T-helper 2 cell (primary cell): ENCODE results near the gene CELF4.
"Not testable (repeated sequence)": the region's sequence is repeated elsewhere in the genome, so short reads cannot be mapped to it uniquely, and the experiment has no call there.

ENCODE experiments used
- DNase-seq, 5 experiments: peaks; one replicate each; pipeline versions ENCODE4 v3.0.0 to v3.0.0-alpha.2; 2012 to 2022

The CELF4 gene

DNA sequence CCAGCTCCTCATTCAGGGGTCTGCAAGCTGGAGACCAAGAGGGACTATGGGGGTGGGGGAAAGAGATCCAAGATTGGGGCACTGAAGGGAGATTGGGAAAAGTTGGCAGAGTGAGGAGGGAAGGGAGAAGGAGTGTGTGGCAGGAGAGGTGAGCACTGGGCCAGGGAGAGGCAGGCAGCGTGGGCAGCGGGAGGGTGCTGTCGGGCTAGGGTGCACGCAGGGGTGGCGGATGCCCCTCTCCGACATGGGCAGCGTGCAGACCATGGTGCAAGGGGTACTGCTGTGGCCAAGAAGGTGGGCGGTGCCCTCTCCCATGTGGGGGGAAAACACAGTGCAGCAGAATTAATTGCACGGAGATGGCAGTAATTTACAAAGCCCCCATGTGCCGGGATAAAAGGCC is 74.1 kb downstream of the CELF4 start:
- DNase-seq = no peak

DNA sequence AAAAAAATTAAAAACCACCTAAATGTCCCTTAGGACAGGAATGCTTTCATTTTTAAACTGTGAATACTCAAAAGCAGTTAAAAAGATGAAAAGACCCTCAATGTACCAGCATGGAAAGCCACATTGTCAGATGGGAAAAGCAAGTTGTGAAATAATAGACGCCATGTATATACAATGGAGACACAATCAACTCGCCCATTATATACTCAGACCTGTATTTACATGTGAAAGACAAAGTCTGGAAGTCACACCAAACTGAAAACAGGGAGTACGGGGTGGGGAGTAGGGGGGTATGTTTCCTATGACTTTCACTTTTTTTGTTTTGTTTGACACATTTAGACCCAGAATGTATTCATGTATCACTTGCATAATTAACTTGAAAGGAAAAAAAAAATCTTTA is 75.6 kb downstream of the CELF4 start:
- DNase-seq = no peak

DNA sequence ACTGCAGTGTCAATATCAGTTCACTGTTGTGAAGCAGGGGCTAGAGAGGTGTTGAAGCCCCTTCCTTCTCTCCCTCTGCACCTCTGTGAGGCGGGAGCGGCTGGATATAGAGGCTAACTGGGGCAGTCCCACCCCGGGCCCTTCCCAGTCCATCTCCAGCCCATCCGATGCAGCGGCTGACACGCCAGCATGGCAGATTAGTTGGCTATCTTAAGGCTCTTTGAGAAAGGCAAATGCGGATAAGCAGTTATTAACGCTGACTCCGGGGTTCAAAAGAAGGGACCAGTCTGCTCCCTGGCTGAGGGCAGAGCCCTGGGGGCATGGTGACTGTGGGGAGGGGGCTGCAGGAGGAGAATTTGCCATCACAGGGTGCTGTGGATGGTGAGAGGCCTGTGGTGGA is 76.6 kb downstream of the CELF4 start:
- DNase-seq = no peak

DNA sequence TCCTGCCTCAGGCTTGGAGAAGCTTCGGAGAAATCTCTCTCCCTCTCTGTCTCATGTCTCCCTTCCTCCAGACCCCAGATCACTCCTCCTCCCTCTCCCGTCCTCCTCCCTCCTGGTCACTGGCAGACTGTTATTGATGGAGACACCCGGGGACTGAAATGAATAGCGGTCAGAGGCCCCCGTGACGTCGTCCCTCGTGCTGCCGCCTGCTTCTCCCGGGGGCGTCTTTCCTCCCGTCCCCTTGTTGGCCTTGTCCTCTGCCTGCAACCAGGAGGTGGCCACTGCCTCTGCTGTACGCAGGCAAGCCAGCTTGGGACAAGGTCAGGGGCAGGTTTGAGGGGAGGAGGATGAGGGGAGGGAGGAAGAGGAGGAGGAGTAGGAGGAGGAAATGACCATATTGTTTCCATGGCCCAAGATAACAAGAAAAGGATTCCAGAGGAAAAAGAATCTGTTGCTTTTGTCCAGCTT is 78.2 kb downstream of the CELF4 start:
- no peak for DNase-seq

DNA sequence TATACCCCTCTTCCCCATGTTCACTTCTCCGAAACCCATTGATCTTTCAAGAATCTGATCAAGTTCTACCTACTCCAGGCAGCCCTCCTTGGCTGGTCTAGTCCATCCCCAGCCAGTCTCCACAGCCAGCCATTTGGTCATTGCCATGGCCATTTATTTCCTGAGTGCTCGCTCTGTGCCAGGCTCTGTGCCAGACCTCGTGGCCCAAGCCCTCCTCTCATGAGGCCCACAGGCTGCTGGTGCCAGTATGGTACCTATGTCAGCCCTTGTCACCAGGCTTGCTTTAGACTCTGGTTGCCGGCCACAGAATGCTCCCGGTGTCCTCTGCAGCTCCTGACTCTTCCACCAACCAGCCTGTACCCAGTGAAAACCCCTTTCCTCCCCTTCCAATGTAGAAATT is 78.8 kb downstream of the CELF4 start:
- no peak for DNase-seq

DNA sequence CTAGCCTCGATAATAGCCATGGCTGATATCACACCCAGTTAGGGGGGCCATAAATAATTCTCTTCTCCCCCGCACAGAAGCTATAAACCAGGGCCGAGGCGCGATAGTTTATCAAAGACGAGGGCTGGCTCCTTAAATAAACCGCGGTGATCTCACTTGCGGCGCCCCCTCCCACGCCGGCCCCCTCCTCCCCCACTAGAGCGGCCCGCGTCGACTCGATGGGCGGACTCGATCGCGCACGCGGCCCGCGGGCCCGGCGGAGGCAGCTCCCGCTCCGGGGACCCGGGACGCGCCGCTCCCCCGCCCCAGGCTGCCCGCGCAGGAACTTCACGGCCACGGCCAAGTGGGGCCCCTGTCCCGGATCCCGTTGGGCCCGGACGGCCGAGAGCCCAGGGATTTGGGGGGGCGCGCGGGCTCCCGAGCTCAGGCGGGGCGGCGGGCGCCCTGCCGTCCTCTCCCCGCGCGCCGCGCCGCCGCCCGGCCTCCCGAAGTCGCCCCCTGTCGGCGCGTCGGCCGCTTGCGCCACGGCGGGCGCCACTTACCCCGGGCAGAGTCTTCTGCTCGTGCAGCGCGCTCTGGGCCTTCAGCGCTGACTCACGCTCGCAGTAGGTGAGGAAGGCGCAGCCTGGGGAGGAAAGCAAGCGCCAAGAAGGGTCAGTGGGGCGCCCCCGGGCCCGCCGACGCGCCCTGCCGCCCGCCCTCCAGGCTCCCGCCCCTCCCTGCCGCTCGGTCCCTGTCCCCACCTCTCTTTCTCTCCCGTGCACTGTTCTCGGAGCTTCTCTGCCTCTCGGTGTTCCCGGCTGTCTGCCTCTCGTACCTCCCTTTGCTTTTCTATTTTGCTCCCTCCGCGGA is 80.4 kb downstream of the CELF4 start:
- peak in 1 of 5 experiments; percentile 45 for DNase-seq

DNA sequence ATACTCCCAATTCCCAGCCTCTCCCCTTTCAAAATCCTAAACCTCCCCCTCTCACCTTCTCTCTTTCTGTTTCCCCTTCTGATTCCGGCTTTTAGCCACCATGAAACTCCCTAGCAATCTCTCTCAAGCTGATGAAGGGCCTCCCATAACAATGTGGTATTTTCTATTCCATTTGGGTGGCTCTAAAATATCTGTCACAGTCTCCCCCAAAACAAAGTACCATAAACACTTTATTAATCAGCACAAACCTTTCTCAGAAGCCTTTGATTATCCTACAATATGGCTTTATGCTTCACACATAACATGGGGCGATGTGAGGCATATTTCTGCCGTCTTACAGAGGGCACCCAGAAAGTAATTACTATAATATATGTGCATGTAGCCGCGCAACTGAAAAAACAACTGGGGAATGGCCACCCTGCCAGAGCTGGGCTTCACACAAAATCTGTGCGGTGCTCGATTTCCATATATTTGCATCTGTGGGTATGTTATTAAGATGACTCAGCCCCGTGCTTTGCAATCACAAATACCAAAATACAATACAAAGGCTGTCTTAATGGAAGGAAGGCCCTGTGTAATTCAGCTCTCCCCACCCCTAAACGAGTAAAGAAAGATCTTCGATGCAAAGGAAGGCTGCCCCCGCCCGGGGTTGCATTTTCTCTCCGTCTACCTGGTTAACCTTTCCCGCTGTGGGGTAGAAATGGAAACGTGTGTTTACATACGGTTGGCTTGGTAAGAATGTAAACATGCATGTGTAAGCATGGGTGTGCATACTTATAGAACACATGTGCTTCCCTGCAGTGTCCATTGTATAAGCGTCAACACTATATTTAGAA is 81.4 kb downstream of the CELF4 start:
- no peak for DNase-seq

DNA sequence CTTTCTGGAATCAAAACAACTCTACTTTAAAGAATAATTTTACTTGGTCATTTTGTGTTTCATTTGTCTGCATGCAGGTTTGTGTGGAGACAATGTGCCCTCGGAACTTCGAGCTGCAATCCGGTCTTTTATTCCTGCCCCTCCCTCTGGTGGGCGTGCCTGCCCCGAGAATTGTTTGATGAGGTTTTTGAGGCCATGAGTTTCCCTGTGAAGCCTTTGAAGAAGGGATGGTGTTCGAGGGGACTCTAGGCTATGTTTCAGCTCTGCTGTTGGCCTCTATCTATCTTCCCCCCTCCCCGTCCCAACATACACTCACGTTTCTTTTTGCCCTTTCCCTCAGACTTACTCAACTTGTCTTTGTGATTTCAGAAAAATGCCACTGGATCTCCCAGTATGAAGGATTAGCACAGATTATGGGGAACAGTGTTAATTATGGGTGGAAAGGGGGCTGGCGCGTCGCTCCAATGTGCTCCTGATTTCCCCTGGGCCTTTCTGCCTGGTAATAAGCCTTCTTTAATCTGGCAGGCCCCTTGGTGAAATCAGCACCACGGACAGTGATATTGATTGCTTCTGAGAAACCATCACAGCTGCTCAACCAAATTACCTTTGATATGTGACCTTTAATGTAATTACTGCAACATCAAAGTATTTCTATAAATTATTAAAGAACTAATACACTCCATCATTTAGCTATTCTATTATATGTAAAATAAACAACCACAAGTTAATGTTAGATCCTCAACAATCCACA is 82.2 kb downstream of the CELF4 start:
- peak in 1 of 5 experiments; percentile 25 for DNase-seq

DNA sequence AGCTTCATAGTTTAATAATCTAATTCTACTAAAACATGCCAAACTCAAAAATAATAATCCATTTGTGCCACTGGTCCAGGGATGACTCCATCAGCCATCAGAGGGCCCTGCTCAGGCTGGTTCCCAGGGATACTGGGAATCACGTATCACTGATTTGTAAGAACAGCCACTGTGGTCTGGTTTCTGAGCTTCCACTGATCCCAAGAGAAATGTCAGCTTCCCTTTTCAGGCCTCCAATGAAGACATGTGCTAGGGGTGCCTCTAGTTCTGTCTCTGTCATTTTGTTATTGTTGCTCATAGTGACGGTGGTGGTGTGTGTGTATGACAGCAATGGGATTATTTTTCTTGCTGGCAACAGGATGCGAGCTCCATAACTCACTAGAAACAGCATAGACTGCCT is 83.2 kb downstream of the CELF4 start:
- DNase-seq = no peak

DNA sequence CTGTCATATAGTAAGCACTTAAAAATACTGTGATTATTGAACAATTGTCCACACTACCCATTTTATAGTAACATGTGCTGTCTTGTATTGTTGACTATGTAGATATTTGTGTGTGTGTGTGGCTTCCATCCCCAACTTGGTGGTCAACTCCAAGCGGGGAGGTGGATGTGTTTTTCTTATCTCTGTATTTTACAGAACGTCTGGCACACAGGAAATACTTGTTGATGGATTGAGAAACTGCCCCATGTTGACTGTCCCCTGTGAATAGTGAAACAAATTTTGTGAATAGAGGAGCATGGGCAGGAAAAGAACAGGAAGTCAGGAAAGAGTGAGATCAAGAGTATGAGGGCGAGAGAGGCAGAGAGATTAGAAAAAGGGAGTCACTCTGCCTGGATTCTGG is 83.6 kb downstream of the CELF4 start:
- DNase-seq = no peak

DNA sequence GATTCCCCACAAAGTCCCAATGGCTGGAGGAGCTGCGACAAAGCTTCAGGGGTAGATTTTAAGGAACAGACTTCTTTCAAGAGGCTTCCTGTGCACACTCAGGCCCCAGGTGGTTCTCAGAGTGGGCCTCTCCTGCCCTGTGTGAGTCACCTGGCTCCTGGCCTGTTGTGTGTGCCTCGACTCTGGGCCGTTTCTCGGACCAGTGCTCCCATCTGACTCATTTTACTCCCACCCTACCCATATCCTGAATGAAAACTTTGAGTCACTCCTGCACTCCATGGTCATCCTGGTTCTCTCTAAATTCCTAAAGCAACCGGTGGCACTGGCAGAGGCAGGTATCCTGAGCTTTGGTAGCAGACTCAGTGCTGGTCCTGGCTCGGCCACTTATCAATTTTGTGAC is 84.1 kb downstream of the CELF4 start:
- no peak for DNase-seq

DNA sequence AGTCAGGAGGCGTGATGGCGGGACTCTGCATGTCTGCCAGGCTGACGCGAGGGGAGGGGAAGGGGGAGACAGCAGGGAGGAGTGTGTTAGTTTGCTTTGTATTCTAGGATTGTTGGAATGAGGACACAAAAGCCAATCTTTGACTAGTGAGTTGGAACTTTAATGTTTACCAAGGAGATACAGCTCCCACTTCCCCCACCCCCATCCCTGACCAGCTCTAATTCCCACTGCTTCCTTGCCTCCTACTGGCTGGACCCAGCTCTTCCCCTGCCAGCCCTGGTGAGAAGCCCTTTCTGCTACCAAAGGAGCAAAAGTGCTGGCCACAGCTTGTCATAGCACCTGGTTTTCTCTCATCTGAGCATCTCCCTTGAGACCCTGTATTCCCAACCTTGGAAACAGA is 84.5 kb downstream of the CELF4 start:
- no peak for DNase-seq

DNA sequence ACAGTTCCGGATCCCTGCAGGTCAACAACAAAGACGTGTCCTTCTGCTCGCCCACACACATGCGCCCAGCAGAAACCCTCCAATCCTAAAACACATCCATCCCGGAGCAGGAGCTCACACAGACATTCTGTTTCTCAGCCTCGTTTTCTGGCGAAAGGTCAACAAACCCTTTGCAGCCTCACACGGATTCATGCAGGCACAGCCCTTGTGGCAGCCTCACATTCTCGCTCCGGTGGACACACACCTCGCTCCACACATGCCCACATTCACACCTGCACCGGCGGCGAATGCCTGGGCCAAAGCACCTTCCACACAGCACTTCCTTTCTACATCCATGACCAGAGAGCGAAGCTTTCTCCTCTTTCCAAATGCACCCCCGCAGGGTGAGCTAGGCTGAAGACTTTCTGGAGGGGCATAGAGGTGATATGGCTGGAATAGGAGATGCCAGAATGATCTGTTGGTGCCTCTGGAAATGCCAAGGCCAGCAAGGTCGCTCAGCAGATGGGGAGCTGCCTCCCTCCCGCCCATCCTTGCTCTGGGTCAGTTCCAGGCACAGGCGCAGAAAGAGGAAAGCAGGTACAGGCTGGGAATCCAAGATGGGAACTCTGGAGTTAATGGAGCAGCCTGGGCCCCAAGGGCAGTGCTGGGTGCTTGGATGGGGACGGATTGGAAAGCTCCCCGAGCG is 88.8 kb downstream of the CELF4 start:
- DNase-seq = no peak

DNA sequence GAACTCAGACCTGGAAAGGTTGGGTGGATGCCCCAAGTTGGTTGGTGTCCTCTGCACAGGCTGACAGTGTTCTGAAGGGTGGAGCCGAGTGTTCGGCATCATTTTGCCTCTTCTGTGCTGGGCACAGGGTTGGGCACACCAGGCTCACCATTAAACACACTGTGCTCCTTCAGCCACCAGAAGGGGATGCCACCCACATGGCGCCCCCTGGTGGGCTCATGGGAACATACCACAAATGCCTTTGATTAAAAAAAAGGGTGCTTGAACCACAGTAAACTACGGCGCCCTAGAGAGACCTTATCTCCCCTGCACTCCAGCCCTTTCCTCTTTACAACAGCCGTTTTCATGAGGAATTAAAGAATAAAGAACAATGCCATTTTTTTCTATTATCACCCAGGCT is 89.4 kb downstream of the CELF4 start:
- peak in 1 of 5 experiments; percentile 35 for DNase-seq

DNA sequence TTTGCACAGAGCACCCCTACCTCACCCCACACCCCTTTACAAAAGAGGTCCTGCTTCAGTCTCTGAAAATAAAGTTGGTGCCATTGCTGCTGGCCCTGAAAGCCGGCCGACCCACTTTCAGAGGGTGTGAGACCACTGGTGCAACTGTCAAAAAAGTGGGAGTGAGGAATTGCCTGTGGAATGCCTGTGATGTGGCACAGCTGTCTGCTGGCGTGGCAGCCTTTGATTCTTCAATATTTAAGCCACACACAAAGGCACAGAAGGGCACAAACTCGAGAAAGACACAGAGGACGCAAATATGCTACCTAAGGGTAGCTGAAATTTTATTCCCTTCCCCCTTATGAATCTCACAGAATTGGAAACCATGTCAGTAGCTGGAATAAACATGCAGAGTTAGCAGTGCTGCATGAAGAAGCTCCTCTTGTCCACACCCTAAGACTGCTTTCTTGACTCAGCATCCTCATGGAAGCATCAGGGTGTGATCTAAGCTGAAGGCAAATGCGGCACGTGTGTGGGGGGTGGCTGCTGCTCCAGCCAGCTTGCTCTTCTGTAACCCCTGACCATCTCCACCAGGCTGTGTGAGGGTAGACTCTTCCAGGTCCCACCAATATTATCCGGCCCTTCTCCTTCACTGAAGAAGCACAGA is 92.3 kb downstream of the CELF4 start:
- no peak for DNase-seq

DNA sequence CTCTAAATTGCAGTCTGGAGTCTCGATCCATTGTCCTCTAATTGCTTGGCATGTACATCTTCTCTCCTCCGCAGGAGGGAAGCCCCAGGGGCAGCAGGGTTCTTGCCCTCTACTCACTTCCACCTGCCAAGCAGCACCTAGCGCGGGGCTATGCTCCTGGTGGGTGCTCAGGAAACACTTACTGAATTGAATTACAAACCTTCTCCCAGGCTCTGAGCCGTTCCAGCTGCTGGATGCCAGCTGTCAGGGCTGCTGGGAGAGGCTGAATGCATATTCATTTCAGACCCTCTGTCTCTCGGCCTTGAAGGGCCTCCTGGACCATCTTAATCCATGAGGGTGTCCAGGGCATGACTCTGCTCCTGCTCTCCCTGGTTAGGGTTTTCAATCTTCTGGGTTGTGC is 94.0 kb downstream of the CELF4 start:
- no peak for DNase-seq

DNA sequence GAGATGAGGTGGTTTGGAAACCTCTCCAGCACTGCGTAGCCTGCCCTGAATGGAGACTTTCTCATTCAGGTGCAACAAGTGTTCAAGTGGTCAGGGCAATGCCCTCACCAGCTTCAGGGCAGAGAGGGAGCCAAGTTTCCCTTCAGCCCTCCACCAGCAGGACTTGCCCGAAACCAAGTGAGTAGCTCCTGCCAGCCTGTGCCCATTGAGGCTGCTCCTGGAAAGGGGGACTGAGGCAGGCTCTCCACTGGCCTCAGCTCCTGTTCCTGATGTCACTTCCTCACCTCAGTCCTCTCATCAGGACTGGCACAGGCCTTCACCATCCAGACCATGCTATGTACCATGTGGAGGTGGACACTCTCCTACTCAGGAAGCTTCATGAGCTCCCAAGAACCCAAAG is 94.6 kb downstream of the CELF4 start:
- no peak for DNase-seq

DNA sequence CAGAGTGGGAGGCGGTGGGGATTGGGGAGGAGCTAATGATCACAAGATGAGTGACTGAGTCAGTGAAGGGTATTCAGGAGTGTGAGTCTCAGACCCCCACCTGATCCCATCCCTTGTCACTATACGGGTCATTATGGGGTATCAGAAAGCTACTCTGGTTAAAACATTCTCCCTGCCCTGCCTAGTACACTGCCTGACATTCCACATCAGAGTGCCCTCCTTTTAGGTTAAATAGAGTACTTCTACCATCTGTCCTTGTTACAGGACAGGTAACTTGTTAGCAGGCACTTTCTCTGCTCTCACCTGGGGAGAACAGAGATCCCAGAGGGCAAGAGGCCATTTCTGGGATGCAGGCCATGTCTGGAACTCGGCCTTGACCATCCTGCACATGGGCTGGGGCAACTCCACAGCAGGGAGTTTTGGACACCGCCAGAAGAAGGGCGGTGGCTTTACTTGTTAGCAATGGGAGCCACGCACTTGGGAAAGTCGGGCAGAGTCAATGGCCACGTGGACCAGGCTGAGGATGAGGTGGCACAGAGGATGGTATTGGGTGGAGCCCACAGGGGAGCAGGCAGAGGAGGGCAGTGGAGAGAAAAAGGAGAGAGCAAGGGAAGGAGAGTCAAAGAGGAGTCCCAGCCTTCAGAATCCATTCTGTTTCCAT is 98.5 kb downstream of the CELF4 start:
- no peak for DNase-seq

DNA sequence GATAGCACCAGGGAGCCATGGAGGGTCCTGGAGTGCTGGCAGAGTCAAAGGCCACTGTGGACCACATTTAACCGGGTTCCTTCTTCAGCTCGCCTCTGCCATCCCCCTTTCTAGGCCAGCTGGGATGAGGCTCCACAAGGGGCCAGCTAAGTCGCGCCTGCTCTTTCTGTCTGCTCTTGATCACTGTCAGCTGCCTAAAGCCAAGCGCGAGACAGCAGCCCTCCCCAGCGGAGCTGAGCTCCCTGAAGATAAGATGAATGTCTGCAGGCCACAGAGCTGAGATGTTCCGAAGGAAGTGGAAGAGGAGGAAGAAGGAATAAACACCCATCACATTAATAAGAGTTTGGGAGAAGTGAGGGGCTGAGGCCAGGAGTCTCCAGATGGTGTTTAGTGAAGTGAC is 99.6 kb downstream of the CELF4 start:
- DNase-seq = no peak

DNA sequence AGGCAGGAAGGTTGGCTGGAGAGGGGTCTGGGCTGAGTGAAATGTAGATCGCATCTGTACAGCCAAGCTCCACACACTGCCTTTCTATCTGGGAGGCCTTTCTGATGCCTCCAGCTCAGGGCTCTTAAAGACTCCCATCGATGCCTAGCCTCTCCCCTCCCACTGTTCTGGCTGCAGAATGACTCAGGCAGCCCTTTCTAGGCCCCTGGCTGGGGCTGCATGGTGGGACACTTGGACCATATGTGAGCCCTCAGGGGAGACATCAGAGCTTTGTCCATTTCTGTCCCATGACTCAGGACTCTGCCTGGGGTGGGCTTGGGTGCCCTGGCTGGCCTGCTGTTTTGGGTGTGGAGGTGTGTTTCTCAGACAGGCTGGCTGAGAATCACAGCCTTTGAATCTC is 101.3 kb downstream of the CELF4 start:
- no peak for DNase-seq

DNA sequence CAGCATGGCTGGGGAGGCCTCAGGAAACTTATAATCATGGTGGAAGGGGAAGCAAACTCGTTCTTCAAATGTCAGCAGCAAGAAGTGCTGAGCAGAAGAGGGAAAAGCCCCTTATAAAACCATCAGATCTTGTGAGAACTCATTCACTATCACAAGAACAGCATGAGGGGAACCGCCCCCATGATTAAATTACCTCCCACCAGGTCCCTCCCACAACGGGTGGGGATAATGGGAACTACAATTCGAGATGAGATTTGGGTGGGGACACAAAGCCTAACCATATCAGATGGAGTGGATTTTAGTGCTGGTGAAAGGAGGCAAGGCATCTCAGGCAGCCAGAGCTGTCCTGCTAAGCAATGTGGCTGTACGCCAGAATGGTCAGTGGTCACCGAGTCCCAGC is 104.3 kb downstream of the CELF4 start:
- DNase-seq = not testable (repeated sequence)

DNA sequence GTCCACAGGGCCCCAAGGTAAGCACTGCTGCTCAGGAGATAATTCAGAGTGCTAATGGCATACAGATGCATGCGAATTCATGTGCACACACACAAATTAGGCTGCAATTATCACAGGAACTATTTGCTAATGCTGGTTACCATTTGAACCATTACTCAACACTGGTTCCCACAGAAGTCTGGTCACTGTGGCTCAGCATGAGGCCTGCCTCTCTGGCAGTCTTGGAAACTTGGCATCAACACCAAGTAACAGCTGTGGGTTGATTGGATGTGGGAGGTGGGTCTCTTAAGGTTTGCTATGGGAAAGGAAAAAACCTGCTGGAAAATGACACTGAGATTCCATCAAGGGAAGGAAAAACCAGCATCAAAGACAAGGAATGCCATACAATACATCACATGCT is 105.0 kb downstream of the CELF4 start:
- DNase-seq = no peak
